ENCODE measurements around the gene MYCBPAP.

GRCh38 chr17:50560931-50561745, 52.9 kb downstream of the MYCBPAP start:
- TF ChIP-seq CTCF (IDR thresholded peaks at IDR 0.05) (no peak), NFE2L2 (conservative IDR thresholded peaks at IDR 0.05; ENCODE audit: low read length) (no peak), POLR2A (IDR thresholded peaks at IDR 0.05; ENCODE audit: low read length) (no peak), GATA3 (IDR thresholded peaks at IDR 0.05; ENCODE audit: borderline replicate concordance) (no peak), RFX5 (IDR thresholded peaks at IDR 0.05) (no peak), JUN (IDR thresholded peaks at IDR 0.05) (no peak), REST (IDR thresholded peaks at IDR 0.05) (no peak), CEBPB (IDR thresholded peaks at IDR 0.05) (no peak), PHF8 (IDR thresholded peaks at IDR 0.05; ENCODE audit: borderline replicate concordance, low read depth) (no peak)

All from A549 (cell line).